HUES64 (cell line): Measurements from ENCODE around the gene PLA2R1.
"Not testable (repeated sequence)": the region's sequence is repeated elsewhere in the genome, so short reads cannot be mapped to it uniquely, and the experiment has no call there.

Experiments used
- H3K27ac ChIP-seq: 2 replicates; pipeline ENCODE4 v1.7.0; 2013; ENCODE audit warnings: low read depth, low read length, inconsistent platforms
- H3K27me3 ChIP-seq: 2 replicates; pipeline ENCODE4 v1.6.1; 2013; ENCODE audit warnings: mild to moderate bottlenecking, low read length; ENCODE audit not compliant: insufficient read depth
- H3K36me3 ChIP-seq: 2 replicates; pipeline ENCODE4 v1.6.1; 2013; ENCODE audit warnings: mild to moderate bottlenecking, low read length; ENCODE audit not compliant: insufficient read depth
- H3K4me1 ChIP-seq: 2 replicates; pipeline ENCODE4 v1.6.1; 2013; ENCODE audit warnings: mild to moderate bottlenecking, low read length, moderate library complexity; ENCODE audit not compliant: insufficient read depth
- H3K4me3 ChIP-seq: 2 replicates; pipeline ENCODE4 v1.5.1; 2013; ENCODE audit warnings: mild to moderate bottlenecking, low read length, moderate library complexity
- H3K9ac ChIP-seq: 2 replicates; pipeline ENCODE4 v1.6.1; 2013; ENCODE audit warnings: mild to moderate bottlenecking, low read depth, low read length
- H3K9me3 ChIP-seq: 2 replicates; pipeline ENCODE4 v1.6.1; 2013; ENCODE audit warnings: low read depth, low read length; ENCODE audit not compliant: insufficient read depth
- WGBS: fragments of 150-250, 120-280 bp; methylation state at CpG from one replicate; pipeline ENCODE4 v1.1.7; 2013; ENCODE audit warnings: missing lambda C conversion rate; 5-methylcytosine and 5-hydroxymethylcytosine counted together

The PLA2R1 gene

DNA sequence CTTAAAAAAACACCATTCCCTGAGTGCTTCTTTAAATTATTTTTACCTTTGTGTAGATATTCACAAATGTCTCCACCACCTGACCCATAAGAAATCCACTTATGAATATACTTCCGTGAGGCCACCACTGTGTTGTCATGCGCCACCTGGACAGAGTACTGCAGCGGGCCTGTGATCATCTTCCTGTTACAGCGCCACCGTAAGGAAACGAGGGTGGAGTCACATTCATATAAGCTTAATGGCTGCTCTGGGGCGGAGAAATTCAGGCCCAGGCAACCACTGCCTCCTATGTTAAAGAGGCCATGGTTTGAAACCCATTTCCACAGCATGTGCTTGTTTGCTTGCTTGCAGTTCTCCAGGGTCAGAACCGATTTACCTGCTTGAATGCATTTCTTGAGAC lies 17.7 kb downstream of the PLA2R1 start:
- H3K9me3 ChIP-seq: no peaks in the 10 kb centered on the region
- 92% methylated on average over 8 of the region's 8 CpGs for WGBS

DNA sequence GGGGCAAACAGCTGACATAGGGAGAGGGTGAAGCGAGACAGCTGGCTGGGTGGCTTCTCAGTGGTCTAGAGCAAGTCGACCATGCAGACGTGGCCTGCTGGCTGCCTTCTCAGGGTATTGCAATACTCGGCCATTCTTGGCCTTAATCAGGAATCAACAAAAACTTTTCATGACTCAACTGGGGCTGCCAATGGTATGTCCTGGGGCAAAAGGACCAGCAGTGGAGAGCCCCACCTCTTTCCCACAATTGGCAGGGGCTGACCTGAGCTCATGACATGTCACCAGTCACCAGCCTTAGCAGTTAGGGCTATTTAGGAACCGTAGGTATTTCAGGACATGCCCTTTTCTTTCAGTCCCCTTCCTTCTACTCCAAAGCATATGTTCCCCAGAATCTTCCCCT lies 19.1 kb downstream of the PLA2R1 start:
- Histone ChIP-seq H3K9me3 (no peaks in the 10 kb centered on the region), H3K27me3 (no peaks in the 10 kb centered on the region), H3K36me3 (no peaks in the 10 kb centered on the region), H3K4me1 (no peaks in the 10 kb centered on the region), H3K4me3 (no peak overlapping the region), H3K27ac (no peak overlapping the region), H3K9ac (no peak overlapping the region)
- 87% methylated on average over 5 of the region's 5 CpGs for WGBS

More for the DNA sequence above, 17.7 kb downstream of the PLA2R1 start:
- H3K27me3 ChIP-seq: no peaks in the 10 kb centered on the region
- no peaks in the 10 kb centered on the region for H3K4me1 ChIP-seq
- no peak overlapping the region for H3K27ac ChIP-seq
- no peak overlapping the region for H3K9ac ChIP-seq
- no peaks in the 10 kb centered on the region for H3K36me3 ChIP-seq
- no peak overlapping the region for H3K4me3 ChIP-seq

DNA sequence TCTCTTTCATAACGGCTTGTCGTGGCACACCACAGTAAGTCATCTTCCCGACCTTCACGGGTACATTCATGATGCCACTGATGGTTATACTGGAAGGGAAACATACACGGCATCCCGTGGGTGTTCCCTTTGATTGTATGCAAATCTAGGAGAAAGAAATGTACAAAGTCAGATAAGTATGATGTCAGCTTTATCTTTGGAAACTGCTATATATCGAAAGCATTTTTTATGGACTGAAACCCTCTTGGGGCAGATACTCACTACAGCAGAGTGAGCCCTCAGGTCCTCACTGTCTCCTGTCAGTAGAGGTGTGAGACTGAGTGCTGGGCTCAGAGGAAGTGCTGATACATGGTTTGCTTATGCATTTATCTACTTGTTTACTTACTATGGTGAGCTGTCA lies 20.4 kb downstream of the PLA2R1 start:
- no peak overlapping the region for H3K9ac ChIP-seq
- no peaks in the 10 kb centered on the region for H3K27me3 ChIP-seq
- 94% methylated on average over 7 of the region's 7 CpGs for WGBS
- no peaks in the 10 kb centered on the region for H3K9me3 ChIP-seq
- no peaks in the 10 kb centered on the region for H3K36me3 ChIP-seq
- no peaks in the 10 kb centered on the region for H3K4me1 ChIP-seq
- no peak overlapping the region for H3K27ac ChIP-seq
- no peak overlapping the region for H3K4me3 ChIP-seq

DNA sequence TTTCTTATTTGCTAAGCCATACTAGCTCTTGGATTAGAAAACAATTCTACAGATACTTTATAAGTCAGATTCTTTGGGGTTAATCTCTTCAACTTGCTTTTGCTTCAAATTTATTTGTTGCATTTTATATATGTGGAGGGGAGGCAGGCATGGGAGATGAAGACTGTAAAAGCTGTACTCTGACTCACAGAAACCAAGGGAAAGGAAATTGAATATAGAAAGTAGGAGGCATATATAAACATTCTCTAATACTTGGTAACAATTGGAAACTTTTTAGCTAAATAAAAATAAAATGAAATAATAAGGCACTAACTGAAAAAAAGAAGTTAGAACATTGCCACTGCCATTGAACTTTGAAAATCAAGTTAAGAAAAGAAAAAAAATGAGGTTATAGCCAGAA lies 21.3 kb downstream of the PLA2R1 start:
- Histone ChIP-seq H3K4me1 (0 out of 2 replicates have a peak, but pooled peaks cover 2% of the 10 kb centered on the region), H3K9ac (no peak overlapping the region), H3K27ac (no peak overlapping the region), H3K36me3 (no peaks in the 10 kb centered on the region), H3K27me3 (no peaks in the 10 kb centered on the region), H3K9me3 (no peaks in the 10 kb centered on the region), H3K4me3 (no peak overlapping the region)

DNA sequence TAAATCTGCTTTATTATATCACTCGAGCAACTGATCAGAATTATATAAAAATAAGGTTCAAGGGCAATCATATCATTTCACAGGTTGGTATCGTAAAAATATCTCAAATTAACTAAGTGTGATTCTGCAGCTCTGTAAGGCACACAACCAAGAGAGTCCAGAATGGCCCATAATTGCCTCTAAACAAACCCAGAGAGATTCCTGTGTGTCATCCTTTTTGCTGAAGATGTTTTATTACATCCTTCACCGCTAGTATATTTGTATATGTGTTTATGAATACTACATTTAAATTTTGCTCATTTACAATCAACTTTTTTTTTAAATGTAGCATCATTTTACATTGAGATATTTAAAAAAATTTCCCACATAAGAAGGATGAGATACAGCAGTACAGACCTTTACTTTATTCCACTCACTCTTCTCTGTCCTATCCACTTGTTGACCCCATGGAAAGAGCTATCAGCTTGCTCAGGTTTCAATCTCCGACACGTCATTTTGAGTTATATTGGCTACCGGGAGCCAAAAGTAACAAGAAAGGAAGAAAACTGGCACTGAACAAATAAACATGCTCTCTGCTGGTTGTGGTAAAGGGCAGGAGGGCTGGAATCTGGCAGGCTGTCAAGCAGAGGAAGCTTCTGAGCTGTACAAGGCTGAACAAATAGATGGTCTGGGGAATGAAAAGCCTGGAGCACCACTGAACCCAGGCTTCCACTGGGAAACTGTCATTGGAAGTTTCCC lies 23.1 kb downstream of the PLA2R1 start:
- Histone ChIP-seq H3K4me3 (no peak overlapping the region), H3K9ac (no peak overlapping the region), H3K9me3 (no peaks in the 10 kb centered on the region), H3K27me3 (no peaks in the 10 kb centered on the region), H3K4me1 (0 out of 2 replicates have a peak, but pooled peaks cover 2% of the 10 kb centered on the region), H3K36me3 (no peaks in the 10 kb centered on the region), H3K27ac (no peak overlapping the region)
- WGBS: 97% methylated on average over 4 of the region's 6 CpGs

DNA sequence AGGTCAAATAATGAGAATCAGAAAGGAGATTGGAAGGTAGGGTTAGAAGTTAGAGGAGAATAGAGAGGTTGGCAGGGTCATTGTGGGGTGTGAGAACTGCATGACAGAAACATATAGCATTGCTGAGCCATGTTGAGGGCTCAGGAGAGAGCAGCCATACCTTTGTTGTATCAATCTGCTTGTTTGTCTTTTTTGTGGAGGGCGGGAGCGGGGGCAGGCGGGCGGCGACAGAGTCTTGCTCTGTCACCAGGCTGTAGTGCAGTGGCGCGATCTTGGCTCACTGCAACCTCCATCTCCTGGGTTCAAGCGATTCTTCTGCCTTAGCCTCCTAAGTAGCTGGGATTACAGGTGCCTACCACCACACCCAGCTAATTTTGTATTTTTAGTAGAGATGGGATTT lies 23.8 kb downstream of the PLA2R1 start:
- not testable (repeated sequence) for H3K4me1 ChIP-seq, H3K36me3 ChIP-seq, H3K27ac ChIP-seq, H3K9me3 ChIP-seq, H3K9ac ChIP-seq, H3K4me3 ChIP-seq, H3K27me3 ChIP-seq
- 97% methylated on average over 8 of the region's 8 CpGs for WGBS

DNA sequence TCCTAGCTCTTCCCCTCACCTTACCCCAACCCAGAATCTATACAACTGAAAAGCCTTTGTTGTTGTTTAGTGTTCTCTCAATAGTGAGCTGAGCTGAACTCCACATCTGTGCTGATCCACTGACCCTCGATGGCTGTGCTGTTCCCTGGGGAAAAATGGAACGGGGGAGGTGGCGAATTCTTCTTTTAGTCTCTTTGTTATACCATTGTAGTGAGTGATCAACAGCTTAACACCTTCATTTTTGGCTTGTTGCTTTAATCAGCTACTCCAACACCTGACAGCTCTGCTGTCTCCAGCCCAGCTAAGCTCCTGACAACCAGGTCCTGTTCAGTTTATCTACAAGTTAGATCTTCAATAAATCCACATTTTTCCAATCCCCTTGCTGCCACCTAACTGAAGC lies 25.7 kb downstream of the PLA2R1 start:
- 61% methylated on average over 3 of the region's 3 CpGs for WGBS
- Histone ChIP-seq H3K9ac (no peak overlapping the region), H3K27ac (no peak overlapping the region), H3K4me1 (0 out of 2 replicates have a peak, but pooled peaks cover 2% of the 10 kb centered on the region), H3K36me3 (no peaks in the 10 kb centered on the region), H3K27me3 (no peaks in the 10 kb centered on the region), H3K4me3 (no peak overlapping the region), H3K9me3 (no peaks in the 10 kb centered on the region)

DNA sequence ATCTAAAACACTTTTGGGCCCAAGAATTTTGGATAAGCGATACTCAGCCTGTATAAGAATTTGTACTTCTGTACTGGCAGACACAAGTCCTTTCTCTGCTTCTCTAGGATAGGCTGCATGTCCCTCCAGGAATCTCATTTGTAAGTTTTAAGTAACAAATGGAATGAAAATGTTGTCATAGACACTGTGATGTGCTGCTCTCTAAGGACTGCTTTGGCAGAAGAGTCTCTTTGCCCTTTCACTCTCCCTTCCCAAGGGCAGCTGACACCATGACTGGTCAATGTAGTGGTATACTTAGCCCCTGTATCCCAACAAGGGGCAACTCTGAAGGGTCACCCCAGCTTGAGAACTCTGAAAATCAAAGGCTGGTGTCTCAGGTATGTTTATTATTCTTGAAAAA lies 27.3 kb downstream of the PLA2R1 start:
- Histone ChIP-seq H3K4me1 (0 out of 2 replicates have a peak, but pooled peaks cover 2% of the 10 kb centered on the region), H3K27me3 (no peaks in the 10 kb centered on the region), H3K9ac (no peak overlapping the region), H3K36me3 (no peaks in the 10 kb centered on the region), H3K9me3 (no peaks in the 10 kb centered on the region), H3K27ac (no peak overlapping the region), H3K4me3 (no peak overlapping the region)
- 100% methylated on average over 1 of the region's 1 CpG for WGBS

DNA sequence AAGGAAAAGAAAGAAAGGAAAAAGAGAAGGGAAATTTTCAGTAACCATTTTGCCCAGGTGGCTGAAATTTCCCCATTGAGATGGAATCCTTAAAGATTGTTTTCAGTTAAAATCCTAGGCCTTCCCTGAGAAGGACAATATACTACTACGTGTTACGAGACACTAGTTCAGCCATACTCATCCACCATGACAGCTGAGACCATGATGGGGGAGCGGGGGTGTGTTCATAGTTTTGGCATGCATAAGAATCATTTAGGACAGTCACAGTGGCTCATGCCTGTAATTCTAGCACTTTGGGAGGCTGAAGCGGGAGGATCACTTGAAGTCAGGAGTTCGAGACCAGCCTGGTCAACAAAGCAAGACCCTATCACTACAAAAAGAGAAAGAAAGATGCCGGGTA lies 28.0 kb downstream of the PLA2R1 start:
- no peaks in the 10 kb centered on the region for H3K27me3 ChIP-seq
- no peaks in the 10 kb centered on the region for H3K9me3 ChIP-seq
- 0 out of 2 replicates have a peak, but pooled peaks cover 2% of the 10 kb centered on the region for H3K4me1 ChIP-seq
- H3K36me3 ChIP-seq: no peaks in the 10 kb centered on the region
- 94% methylated on average over 6 of the region's 6 CpGs for WGBS
- H3K9ac ChIP-seq: no peak overlapping the region
- no peak overlapping the region for H3K4me3 ChIP-seq
- no peak overlapping the region for H3K27ac ChIP-seq

DNA sequence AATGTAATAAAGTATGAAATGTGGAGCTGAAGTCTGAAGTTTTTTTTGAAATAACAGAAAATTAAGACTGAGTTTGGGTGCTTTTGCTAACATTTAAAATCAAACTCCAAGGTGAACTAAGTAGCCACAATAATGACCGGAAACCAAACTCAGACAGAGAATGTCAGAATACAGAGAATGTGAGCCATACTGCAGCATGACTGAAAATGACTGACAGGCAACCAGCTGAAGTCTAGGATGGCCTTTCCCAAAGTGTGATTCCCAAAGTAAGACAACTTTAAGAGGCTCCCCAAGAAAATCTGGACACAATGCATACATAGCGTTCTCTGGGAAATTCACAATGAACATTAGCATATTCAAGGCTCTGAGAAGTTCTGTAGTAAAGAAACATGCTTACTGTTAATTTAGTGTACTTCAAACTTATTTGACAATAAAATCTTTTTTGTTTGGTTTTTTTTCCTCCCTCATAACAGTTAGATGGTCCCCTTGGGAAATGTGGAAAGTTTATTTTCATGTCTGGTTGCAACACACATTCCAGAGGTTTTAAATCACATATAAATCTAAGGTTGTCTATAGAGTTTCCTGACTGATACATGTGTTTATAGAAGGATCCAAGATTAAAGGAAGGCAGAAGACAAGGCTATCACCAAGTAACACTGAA lies 28.6 kb downstream of the PLA2R1 start:
- H3K9me3 ChIP-seq: no peaks in the 10 kb centered on the region
- no peak overlapping the region for H3K4me3 ChIP-seq
- no peaks in the 10 kb centered on the region for H3K36me3 ChIP-seq
- no peak overlapping the region for H3K27ac ChIP-seq
- no peak overlapping the region for H3K9ac ChIP-seq
- 97% methylated on average over 2 of the region's 2 CpGs for WGBS
- H3K4me1 ChIP-seq: 0 out of 2 replicates have a peak, but pooled peaks cover 2% of the 10 kb centered on the region
- H3K27me3 ChIP-seq: no peaks in the 10 kb centered on the region

DNA sequence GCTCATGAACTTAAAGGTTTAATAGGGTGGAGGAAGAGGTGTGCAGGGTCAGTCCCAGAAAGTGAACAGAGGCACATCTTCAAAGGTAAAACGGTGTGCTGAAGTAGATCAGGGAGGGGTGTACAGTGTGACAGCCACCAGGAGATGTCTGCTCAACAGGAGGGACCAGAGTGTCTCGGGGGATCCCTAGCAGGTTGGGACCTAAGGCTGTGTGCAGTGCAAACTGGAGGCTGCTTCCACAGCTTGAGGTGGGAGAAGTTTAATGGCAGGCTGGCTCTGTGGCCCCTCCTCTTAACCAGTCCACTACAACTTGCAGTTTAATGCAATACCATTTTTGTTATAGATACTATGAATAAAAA lies 33.2 kb downstream of the PLA2R1 start:
- Histone ChIP-seq H3K4me3 (no peak overlapping the region), H3K27me3 (no peaks in the 10 kb centered on the region), H3K4me1 (no peaks in the 10 kb centered on the region), H3K36me3 (no peaks in the 10 kb centered on the region), H3K9ac (no peak overlapping the region), H3K27ac (no peak overlapping the region), H3K9me3 (no peaks in the 10 kb centered on the region)
- 88% methylated on average over 2 of the region's 2 CpGs for WGBS
